ENCODE measurements around the gene HNRNPLL.
"Not testable (repeated sequence)": the region's sequence is repeated elsewhere in the genome, so short reads cannot be mapped to it uniquely, and the experiment has no call there.

HNRNPLL gene

GRCh38 chr2:38551171-38551570 is 51.6 kb downstream of the HNRNPLL start:
- no peak for DNase-seq (ENCODE audit: low read depth)
- H3K4me3 ChIP-seq (ENCODE audit: low read depth, low read length), result no peak overlapping the region
- no peak for TF ChIP-seq CTCF (IDR thresholded peaks at IDR 0.05; ENCODE audit: control insufficient read depth, extremely low read depth, insufficient read depth)

DNA sequence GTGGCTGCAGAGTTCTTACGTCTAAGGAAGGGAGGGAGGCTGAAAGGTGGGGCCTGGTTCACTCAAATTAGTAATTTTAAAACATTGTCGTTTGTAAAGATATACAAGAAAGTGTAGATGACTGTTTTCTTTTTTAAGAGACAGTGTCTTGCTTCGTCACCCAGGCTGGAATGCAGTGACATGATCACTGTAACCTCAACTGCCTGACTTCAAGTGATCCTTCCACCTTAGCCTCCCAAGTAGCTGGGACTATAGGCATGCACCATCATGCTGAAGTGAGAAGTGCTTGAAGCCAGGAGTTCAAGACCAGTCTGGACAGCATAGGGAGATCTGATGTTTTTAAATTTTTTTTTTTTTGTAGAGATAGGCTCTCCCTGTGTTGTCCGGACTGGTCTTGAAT is 52.9 kb downstream of the HNRNPLL start:
- no peak overlapping the region for H3K4me3 ChIP-seq (ENCODE audit: low read depth, low read length)
- TF ChIP-seq CTCF (IDR thresholded peaks at IDR 0.05; ENCODE audit: control insufficient read depth, extremely low read depth, insufficient read depth), result no peak
- DNase-seq (ENCODE audit: low read depth), result no peak

DNA sequence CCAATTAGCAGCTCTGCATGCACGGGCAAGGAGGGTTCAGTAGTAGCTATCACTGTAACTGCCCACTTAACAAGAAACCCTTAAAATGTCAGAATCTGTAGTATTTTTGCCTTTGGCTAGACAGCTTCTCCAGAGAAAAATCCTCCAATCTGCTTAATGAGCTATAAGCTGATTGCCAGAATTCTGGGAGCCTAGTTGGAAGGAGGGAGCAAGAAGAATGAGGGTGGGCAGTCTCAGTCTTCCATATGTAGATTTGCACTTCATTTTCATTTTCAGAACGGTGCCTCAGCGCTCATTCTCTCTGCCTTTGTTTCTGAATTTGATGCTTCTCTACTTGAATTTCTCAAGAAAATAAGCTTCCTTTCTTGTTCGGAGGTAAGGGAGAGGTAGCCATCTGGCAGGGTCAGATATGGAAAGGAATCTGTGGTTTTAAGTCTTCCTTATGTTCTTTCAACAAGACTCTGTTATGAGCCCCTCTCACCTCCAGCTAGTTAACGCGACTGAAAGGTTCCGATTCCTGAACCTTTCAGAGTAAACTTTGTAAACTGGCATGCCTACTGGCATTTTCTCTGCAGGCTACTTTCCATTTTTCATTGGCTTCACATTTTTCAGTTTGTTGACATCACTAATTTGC is 53.5 kb downstream of the HNRNPLL start:
- no peak for DNase-seq (ENCODE audit: low read depth)
- no peak for TF ChIP-seq CTCF (IDR thresholded peaks at IDR 0.05; ENCODE audit: control insufficient read depth, extremely low read depth, insufficient read depth)
- H3K4me3 ChIP-seq (ENCODE audit: low read depth, low read length), result no peak overlapping the region

- no peak overlapping the region for H3K4me3 ChIP-seq (ENCODE audit: low read depth, low read length)
- TF ChIP-seq CTCF (IDR thresholded peaks at IDR 0.05; ENCODE audit: control insufficient read depth, extremely low read depth, insufficient read depth), result no peak
- DNase-seq (ENCODE audit: low read depth), result no peak
Observed at GRCh38 chr2:38547791-38548190, 54.9 kb downstream of the HNRNPLL start.

DNA sequence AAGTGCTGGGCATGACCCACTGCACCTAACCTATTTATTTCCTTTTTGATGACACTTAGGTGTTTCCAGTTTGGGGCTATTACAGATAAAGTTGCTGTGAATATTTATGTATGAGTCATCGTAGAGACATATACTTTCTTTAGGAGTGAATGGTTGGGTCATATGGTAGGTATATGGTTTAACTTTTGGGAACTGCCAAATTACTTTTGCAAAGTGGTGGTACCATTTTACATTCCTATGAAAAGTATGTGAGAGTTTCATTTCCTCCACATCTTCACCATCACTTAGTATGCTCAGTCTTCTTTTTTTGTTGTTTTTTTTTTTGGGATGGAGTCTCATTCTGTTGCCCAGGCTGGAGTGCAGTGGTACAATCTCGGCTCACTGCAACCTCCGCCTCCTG is 56.1 kb downstream of the HNRNPLL start:
- no peak overlapping the region for H3K4me3 ChIP-seq (ENCODE audit: low read depth, low read length)
- no peak for DNase-seq (ENCODE audit: low read depth)
- TF ChIP-seq CTCF (IDR thresholded peaks at IDR 0.05; ENCODE audit: control insufficient read depth, extremely low read depth, insufficient read depth), result no peak

DNA sequence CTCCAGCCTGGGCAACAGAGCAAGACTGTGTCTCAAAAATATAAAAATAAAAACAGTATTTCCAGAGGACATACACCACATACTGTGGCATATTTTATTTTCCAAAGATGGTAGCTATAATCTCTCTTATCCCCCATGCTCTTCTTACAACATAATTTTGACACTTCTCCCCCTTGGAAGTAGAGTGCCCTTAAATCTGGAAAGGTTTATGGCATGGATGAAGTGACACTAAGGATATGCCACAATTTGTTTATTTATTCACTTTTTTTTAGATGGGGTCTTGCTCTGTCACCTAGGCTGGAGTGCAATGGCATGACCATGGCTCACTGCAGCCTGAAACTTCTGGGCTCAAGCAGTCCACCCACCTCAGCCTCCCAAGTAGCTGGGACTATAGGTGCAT is 56.7 kb downstream of the HNRNPLL start:
- DNase-seq (ENCODE audit: low read depth), result no peak
- no peak for TF ChIP-seq CTCF (IDR thresholded peaks at IDR 0.05; ENCODE audit: control insufficient read depth, extremely low read depth, insufficient read depth)
- no peak overlapping the region for H3K4me3 ChIP-seq (ENCODE audit: low read depth, low read length)

- H3K4me3 ChIP-seq (ENCODE audit: low read depth, low read length); DNase-seq (ENCODE audit: low read depth): not testable (repeated sequence)
Observed at GRCh38 chr2:38542248-38542631, 60.5 kb downstream of the HNRNPLL start.
